Stimulated activated CD4-positive, alpha-beta T cell treated with anti-CD3 and anti-CD28 coated beads, Interleukin-2, amount 100 ng/mL, for 24 hours (primary cell): ENCODE results near the gene CIAO2B.
"Not testable (repeated sequence)": the region's sequence is repeated elsewhere in the genome, so short reads cannot be mapped to it uniquely, and the experiment has no call there.

Source experiments
- DNase-seq, 2 donors: peaks; one replicate each; pipeline ENCODE4 v3.0.0-alpha.2; 2020

Gene CIAO2B

DNA sequence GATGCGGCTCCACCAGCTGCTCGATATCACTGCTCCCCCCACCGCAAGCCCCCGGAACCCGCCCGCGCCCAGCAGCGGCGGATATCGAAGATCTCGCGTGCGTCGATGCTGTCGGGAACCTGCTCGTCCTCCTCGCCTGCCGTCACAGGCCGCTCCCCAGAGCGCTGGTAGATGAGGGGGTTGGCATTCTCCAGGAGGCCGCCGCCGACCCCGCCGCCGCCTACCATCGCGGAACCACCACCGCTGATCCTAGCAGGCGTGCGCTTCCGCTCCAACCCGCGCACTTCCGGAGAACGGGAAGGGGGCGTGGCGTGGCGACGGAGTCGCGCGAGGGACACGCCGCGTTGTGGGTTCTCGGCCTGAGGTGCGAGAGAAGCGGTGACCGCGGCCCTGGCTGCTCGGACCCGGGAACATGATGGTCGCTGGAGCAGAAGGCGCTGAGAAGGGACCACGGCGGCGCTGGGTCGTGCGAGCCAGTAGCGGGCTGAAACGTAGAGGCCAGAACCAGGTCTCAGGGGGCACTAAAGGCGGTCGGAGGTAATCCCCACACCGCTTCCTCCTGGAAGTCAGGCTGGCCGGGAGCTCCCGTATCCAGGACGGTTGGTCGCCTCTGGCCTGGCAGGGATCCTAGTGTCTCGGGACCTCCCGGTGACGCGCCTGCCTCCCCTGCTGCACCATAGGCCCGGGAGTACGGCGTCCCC, at the start of gene CIAO2B:
TSS of gene CIAO2B (minus strand) at position 265 of the 701 bp plus-strand sequence. CDS start at position 227, 38 bp downstream.
- peak; percentile 91 to 94 for DNase-seq

- no peak for DNase-seq
These were observed 48.8 kb upstream of the CIAO2B start for GRCh38 chr16:66983033-66983432.

GRCh38 chr16:66979011-66979717, 45.0 kb upstream of the CIAO2B start:
- DNase-seq: no peak

- DNase-seq: peak; percentile 96
These were observed 43.3 kb upstream of the CIAO2B start for GRCh38 chr16:66977341-66978113.

GRCh38 chr16:66976746-66977145, 42.5 kb upstream of the CIAO2B start:
- no peak for DNase-seq

GRCh38 chr16:66975302-66975893, 41.2 kb upstream of the CIAO2B start:
- DNase-seq: no peak

DNA sequence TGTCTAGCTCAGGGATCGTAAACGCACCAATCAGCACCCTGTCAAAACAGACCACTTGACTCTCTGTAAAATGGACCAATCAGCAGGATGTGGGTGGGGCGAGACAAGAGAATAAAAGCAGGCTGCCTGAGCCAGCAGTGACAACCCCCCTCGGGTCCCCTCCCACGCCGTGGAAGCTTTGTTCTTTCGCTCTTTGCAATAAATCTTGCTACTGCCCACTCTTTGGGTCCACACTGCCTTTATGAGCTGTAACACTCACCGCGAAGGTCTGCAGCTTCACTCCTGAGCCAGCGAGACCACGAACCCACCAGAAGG, 40.7 kb upstream of the CIAO2B start:
- peak; percentile 52 to 53 for DNase-seq

- not testable (repeated sequence) for DNase-seq
These were observed 40.1 kb upstream of the CIAO2B start for GRCh38 chr16:66974156-66974931.

DNA sequence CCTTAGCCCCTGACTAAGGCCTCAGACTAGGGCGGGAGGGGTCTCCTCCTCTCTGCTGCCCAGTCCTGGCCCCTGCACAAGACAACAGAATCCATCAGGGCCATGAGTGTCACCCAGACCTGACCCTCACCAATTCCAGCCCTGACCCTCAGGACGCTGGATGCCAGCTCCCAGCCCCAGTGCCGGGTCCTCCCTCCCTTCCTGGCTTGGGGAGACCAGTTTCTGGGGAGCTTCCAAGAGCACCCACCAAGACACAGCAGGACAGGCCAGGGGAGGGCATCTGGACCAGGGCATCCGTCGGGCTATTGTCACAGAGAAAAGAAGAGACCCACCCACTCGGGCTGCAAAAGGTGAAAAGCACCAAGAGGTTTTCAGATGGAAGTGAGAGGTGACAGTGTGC, 39.5 kb upstream of the CIAO2B start:
- no peak for DNase-seq

- no peak for DNase-seq
These were observed 38.8 kb upstream of the CIAO2B start for GRCh38 chr16:66972983-66973382.

GRCh38 chr16:66970775-66971720, 36.8 kb upstream of the CIAO2B start:
- no peak for DNase-seq

DNA sequence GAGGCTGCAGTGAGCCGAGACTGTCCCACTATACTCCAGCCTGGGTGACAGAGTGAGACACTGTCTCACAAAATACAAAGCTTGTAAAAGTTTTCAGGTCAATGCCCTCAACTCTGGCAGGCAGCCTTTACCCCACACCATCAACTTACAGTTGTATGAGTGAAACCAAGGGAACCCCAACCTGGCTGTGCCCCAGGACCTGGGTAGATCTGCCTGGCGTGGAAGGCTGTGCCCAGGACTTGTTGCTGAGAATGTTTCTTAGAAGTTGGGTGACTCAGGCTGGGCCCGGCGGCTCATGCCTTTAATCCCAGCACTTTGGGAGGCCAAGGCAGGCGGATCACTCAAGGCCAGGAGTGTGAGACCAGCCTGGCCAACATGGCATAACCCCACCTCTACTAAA, 34.6 kb upstream of the CIAO2B start:
- DNase-seq: no peak

DNA sequence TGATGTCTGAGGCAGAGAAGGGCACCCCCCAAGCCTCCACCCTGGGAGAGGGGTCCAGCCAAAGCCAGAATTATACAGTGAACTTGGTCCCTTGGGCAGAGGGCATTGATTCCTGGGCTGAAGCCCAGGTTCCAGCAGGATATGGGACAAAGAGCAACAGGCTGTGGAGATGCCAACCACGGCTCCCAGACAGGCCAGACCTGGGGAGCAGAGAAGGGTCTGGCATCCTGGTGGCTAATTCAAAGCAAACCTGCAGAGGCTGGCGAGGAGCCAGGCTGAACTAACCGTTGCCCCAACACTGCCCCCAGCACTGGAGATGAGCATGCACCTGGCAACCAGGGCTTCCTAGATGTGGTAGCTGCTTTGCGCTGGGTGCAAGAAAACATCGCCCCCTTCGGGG, 29.8 kb upstream of the CIAO2B start:
- DNase-seq: no peak

- DNase-seq: no peak
These were observed 27.7 kb upstream of the CIAO2B start for GRCh38 chr16:66961914-66962313.

DNA sequence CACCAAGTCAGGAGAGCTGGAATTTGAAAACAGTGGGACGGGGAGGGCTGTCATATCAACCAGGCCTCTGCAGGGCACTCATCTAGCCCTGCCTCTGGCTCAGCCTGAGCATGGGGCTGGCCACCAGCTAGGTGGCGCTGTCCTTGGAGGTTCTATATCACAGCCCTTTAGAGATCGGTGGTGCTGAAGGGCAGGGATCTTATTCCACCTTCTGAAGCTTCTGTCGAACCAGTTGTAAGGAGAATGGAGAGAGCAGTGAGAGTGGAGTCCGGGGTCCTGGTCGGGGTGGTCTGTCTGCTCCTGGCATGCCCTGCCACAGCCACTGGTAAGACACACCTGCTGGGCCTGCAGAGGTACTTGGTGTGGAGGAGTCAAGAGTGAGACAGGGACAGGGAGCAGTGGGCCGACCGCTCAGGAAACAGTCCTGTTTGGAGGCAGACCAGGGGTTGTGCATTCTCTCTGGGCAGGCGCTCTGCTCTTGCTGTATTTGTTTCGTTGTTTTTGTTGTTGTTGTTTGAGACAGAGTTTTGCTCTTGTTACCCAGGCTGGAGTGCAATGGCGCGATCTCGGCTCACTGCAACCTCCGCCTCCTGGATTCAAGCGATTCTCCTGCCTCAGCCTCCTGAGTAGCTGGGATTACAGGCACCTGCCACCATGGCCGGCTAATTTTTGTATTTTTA, 27.0 kb upstream of the CIAO2B start, which contains the start of gene CES3:
TSS of gene CES3 (plus strand) at position 202 of the 680 bp plus-strand sequence. CDS start at position 244, 42 bp downstream.
- peak; percentile 71 to 76 for DNase-seq

- no peak for DNase-seq
These were observed 26.1 kb upstream of the CIAO2B start for GRCh38 chr16:66960270-66960669.

- no peak for DNase-seq
These were observed 25.5 kb upstream of the CIAO2B start for GRCh38 chr16:66959704-66960161.

- no peak for DNase-seq
These were observed 24.9 kb upstream of the CIAO2B start for GRCh38 chr16:66958857-66959703.

- DNase-seq: not testable (repeated sequence)
These were observed 21.9 kb upstream of the CIAO2B start for GRCh38 chr16:66956154-66956457.
